AML-193 (cell line): ENCODE results near the gene GPR3.
"Not testable (repeated sequence)": the region's sequence is repeated elsewhere in the genome, so short reads cannot be mapped to it uniquely, and the experiment has no call there.

Experiments used
- DNase-seq, 2 experiments: peaks; one replicate each; lab custom pipeline; 2025; lab: John Stamatoyannopoulos, UW

GPR3 gene

DNA sequence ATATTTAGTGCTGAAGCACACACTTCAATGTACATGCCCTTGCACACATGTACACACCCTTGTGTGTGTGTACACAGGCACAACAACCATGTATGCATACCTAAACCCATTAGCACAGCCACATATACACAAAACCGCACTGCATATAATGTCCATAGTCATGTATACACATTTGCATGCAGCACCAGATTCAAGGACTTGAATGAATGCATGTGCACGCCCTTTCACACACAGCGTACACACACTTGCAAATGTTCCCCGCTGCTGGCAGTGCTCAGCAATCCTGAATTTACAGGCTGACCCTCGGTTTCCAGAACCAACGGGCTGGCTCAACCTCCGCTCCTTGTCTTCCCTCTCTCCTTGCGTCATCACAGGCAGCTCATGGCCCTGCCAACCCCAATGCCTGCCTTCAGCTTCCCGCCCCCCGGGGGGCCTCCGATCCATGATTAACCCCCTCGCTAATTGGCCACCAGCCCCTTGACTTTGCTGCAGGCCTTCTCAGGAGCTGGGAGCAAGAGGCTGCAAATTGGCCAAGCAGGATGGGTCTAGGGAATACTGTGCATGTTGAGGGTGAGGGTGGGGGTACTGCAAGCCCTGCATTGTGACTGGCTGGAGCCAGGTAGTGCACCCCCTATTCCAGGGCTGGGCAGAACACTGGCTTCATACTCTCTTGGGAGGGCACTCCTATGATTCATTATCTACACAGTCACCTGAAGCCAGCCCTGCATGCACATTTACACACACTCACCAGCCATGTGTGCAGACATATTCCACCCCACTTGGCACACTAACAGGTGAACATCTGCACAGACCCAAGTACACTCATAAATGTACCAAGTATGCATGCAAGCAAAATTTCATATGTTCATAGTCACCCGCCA lies 7.9 kb downstream of the GPR3 start:
- DNase-seq = no peak

DNA sequence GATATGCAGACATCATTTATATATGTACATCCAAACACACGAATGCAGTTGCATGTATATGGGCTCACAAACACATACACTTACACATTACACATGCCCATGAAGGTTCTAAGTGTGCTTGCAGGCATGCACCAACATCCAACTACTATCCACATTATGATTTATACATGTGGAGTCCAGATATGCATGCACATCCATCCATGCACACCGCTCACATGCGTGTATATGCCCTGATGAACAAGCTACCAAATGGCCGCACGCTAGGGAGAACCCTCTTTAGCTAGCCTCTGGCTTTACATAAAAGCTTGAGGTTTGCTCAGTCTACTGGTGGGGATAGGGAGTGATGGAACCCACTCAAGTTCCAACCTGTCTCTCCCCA lies 8.5 kb downstream of the GPR3 start:
- DNase-seq = no peak

DNA sequence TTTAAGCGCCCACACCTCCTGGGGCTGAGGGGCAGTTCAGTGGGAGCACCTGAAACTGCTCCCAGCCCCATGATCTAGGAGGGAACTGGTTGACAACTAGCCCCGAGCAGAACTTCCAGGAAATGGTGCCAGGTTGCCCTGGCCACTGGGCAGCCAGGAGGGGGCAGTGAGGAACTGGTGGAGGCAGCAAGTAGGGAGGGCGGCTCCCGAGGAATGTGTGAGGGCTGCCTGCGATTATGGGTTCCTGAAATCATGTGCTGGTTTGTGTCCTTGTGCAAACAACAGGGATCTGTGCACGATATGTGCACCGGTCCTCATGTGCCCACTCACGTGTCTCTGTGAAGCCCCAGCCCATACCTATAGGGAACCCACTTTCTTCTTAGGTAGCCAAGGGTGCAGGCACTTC lies 9.9 kb downstream of the GPR3 start:
- DNase-seq = no peak

DNA sequence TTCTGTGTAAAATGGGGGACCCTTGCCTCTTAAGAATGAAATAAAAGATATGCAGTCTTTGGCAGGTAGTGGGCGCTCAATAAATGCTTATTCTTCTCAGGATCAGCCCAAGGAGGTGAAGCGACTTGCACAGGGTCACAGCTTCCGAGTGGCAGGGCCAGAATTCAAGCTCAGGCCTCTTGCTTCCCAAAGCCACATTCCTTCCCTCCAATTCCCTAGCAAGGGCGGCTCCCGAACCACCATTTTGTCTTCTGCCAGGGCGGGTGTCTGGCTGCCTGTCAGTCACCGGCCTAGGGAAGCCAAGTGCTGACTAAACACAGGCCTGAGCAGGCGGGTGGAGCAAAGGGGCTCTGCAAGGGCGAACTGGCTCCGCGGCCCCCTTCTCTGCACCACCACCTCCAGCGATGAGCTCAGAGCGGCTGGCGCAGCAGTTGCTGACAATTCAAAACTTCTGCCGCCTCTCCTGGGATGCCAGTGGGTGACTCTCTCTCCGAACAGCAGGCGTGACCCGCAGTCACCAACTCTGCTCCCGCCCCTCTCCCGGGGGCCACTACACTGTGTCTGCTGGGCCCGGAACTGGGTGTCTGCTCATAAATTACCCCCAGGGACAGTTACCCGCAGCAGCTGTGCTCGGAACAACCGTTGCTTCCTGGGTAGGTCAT lies 10.8 kb downstream of the GPR3 start:
- DNase-seq = peak in 1 of 2 experiments; percentile 14

DNA sequence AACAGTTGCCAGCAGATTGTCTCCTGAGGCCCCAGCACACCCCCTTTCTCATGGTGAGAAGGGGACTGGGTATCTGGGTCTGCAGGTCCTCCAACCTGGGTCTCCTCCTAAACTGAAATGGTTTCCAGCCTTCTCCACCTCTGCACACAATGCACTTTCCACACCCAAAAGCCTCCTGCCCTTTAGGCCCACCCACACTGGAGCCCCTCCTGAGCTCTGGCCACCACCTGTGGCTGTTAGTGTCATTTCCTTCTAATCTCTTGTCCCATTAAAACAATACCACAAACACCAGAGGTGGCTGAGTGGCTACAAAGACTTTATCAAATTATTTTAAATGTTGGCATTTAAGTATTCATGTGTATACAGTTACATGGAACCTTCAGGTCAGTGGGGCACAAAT lies 11.5 kb downstream of the GPR3 start:
- DNase-seq = no peak

DNA sequence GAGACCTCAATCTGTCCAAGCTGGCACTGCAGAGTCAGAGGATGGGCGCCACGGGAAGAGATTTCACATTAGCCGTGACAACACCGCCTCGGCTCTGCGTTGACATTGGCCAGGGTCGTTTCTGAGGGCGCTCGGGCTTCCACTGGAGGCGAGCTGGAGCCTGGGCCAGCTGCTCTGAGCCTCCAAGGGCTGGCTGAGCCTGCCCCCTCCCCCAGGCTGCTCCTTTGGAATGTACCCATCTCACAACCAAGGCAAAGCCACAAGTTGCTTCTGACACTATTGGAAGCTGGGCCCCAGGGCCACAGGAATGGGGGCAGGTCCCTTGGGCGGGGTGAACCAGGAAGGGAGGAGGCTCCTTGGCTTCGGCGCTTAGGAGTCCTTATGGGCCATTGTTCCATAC lies 12.7 kb downstream of the GPR3 start:
- DNase-seq = no peak

DNA sequence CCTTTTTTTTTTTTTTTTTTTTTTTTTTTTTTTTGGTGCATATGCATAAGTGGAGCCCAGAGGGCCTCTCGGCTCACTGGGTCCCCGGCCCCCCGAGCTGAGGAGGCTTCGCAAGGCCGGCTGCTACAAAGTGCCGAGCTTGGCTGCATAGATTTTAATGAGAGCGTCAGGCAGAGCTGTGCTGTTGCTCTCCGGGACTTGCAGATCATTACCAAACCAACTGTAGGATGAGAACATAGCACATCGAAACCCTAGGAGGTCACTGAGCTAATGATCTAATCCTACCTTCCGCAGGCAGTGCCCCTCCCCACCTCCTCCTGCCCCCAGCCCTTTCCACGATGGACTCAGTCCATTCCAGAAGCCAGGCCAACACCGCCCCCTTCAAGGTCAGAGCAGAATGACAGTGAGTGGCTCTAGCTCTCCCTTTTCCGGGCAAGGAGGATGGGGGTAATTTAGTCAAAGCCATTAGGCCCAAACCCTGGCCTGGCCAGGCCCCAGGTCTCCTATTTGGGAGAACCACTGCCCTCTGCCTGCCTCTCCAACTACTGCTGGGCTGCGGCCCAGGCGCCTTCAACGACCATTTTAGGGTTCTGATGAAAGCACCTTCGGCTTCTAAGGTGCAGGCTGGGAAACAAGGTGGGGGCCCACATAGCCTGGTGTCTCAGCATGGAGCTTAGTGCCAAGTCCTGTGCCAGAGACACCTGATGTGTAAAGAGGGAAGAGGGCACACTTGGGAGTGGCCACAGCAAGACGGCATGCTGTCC lies 13.4 kb downstream of the GPR3 start:
- not testable (repeated sequence) for DNase-seq

DNA sequence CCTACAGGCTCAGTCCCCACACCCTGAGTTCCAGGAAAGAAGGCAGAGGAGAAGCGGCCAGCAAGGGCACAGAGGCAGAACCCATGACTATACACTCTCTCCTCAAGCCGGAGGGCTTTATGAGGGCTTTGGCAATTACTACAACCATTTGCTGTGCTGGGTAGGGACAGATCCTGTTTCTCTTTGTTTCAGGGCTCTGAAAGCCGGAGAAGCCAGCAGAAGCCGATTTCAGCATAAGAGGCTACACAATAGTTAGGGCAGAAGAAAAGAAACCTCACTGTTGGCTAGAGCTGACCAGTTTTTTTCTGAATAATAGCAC lies 13.9 kb downstream of the GPR3 start:
- DNase-seq = no peak

DNA sequence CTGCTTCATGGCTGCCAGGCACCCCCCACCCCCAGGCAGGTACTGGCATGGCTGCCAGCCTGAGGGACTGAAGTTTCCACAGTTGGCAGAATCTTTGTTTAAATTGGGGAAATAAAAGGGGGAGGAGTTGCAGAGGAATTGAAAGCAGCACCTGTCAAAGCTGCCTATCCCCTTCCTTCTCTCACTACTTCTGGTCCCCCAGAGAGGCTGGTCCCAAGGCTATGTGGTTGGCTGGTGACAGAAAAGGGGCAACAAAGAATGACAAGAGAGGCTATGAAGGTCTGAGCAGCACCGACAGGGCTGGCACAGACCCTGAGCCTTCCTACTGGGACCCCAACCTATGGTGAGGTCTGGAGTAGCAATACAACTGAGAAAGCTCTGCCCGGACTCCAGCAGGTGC lies 14.4 kb downstream of the GPR3 start:
- not testable (repeated sequence) for DNase-seq

DNA sequence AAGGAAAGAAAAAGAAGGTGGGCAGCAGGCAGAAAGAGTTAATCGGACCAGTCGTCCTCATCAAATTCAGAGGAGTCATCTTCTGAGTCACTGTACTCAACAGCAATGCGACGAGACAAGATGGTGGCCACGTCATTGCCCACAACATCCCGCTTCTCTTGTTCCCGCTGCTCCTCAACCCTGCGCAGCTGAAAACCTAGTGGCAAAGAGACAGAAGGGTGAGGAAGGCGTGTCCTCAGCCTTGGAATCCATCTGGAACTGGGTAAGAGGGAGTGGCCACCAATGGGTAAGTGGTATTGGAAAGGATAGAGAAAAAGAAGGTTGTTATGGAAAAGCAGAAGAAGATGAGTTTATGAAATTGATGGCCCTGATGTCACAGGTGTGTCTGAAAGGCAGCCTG lies 15.7 kb downstream of the GPR3 start:
- DNase-seq = no peak

DNA sequence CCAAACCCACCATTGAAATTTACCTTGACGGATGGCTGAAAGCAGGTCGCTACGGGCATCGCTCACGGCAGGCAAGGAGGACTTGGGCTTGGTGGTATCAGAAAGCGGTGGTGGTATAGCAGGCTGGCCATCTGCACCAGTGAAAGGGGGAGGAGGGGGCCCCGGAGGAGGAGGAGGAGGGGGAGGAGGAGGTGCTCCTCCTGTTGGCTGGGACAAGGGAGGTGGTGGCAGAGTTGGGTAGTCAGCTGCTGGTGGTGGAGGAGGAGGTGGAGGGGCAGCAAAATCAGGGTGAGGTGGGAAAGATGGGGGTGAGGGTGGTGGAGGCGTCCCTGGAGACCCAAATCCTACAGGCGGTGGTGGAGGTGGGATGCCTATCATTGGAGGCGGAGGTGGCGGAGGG lies 17.2 kb downstream of the GPR3 start:
- DNase-seq = no peak

DNA sequence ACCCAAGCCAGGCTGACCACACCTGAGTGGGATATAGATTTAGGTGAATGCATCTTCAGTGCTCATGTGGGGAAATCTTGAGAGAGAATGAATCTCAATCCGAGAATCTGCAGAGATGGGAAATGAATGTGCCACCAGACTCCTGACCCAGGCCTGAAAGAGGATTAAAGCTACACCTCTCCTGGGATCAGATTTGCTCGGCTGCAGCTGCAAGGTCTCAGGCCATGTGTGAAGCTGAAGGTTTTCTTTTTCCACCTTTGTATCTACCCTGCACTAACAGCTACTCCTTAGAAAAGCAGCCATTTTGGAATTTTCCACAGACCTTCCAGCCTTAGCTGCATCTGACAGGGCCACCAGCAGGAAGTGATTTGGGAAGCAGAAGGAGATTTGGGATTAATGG lies 18.3 kb downstream of the GPR3 start:
- DNase-seq = no peak

DNA sequence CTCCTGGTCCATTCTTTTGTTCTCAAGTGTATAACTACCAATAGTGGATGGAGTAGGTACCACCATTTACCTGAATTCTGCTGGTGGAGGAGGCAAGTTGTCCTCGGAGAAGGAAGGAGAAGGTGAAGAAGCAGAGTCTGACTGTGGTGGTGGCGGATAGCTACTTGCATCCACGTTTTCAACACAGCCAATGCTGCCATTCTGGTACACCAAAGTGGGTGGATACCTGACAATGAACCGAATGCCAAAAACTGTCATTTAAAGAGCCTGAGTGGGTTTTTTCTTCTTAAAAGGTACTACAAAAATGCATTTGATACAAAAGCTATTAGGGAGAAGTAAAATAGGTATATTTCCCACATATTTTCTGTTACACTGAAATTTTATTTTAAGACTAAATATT lies 20.1 kb downstream of the GPR3 start:
- DNase-seq = no peak

DNA sequence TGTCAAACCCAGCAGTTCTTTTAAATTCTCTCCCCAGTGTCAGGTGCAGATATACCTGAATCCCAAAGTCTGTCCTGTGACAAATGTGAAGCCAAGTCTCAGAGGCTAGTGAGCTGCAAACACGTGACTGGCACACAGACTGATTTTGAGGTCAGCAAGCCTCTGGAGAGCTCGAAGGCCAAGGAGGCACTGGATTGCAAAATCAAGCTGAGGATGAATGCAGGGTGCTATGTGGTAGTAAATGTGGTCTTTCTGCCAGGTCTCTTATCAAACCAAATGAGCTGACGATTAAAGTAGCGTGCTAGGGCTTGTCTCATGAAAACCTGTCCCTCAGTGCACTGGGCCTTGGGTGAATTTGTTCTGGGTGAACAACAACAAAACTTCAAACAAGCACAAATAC lies 20.6 kb downstream of the GPR3 start:
- DNase-seq = no peak

DNA sequence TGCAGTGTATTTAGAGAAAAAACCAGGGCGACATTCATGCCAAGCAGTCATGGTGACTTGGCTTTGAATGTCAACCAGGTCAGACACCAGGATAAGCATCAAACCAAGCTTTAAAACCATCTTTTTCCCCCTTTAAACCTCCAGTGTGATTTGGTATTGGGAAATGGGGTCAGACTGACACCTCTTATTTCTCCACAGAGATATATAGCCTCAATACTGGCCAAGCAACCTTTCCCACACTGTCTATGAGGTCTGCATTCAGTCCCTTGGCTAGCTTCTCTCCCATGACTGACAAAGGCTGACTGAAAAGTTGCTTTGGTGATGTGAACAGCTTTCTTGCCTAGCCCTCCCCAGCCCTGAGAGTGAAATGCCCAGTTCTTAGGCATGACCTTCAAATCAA lies 21.7 kb downstream of the GPR3 start:
- no peak for DNase-seq

DNA sequence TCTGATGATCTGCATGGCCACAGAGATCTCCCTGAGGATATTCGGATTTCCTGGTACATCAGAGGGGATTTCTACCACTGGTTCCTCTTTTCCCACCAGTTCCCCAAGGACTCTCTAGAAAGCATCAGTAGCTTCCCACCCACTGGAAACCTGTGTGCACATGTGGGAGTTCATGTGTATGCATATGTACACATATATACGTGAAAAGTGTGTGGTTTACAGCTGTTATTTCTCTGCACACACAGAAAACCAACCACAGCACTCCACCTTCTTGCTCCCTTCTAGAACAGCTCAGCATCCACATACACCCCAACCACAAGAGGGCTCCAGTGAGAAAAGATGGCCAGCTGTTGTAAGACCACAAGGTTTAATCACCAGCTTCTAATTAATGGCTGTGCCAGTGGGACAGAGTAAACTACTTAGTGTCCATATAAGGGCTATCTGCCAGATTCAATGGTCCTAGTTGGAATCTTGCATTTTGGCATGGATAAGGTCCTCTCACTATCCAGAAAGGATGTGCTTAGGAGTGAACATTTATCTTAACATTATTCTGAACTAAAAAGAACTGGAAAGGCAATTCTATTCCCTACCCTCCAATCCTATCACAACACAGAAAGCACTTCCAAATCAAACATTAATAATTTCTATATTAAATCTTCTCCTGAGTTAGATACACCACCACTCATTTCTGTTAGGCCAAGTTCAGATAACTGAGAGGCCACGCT lies 24.1 kb downstream of the GPR3 start:
- peak; percentile 70 to 78 for DNase-seq

DNA sequence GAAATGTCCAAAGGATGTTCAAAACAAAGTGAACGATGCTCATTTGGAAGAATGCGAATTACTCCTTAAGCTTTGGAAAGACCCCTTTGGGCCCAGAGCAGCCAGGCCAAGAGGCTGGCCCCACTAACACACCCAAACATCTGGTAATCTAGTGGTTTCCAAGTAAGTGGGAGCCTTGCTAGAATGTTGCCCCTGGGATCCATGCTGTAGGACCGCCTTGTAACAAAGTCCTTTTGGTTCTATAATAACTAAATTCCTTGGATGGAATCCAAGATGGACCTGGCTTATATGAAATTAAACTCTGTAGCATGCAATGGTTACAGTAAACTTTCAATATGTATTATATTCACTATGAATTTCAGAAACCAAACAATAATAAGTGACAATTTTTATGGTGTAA lies 25.3 kb downstream of the GPR3 start:
- DNase-seq = no peak

DNA sequence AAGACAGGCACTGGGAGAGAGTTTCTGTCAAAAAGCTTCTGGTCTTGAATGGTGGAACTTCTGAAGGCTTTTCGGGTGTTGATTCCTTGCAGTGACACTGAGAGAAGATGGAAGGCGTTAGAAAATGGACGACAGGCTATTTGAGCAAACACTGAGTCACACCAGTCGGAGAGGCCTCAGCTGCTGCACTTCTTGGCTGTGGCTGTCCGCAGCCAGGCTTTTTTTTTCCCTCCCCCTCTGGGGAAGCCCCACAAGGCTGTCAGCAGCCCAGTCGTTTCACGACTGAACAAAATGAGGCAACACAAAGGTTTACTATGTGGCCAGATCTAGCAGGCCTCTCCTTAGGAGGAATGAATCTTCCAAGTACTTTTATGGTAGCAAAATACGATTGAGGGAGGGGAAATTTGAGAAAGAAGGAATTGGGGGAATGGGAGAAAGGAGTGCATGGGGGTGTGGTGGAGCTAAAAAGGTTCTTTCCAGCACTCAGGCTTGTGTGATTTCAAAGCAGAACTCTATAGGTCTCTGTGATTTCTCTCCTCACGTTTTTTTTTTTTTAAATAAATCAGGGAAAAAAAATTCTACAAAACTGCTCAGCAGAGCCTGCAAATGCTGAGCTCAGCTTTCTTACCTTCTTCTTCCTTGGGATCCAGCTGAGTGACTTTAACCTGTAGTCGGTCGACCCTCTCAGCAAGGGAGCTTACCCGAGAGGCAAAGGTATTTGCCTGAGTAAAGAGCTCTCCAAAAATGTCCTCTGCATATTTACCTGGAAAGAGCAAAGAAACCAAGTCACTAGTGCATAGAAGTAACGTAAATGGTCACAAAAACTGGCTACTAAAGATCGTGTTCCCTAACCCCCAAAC lies 26.1 kb downstream of the GPR3 start:
- DNase-seq = no peak

DNA sequence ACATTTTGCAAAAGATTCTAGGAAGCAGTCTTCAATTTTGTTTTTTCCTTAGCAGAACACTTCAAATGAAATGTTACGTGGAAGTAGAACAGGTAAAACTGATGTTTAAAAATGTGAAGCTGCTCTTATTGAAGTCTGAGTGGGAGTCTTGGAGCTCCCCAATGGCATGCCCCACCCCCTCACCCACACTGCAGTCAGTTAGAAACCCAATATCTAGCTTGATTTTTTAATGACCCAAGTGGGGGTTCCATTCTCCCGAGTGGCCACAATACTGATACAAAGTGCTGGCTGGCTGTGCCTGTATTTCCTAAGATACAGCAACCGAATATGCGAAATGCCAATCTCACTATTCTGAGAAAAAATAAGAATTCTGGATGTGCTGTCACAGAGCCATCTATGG lies 31.3 kb downstream of the GPR3 start:
- DNase-seq = no peak

DNA sequence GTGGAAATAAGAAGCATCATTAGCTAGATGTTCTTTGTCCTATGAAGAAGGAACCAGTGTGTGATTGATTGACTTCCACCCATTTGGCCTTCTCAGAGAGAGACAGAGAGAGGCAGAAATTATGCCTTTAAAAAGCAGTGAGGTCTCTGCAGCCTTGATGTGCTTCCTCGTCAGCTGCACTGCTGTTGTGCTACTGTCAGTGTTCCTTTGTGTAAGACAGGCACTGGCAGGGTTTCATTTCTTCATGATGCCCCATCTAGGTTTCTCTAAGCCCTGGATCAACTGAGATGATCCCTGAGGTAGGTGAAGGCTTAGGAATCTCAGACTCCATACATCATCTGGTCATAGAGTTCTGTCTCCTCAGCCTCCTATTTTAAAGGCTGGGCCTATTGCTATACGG lies 34.9 kb downstream of the GPR3 start:
- no peak for DNase-seq

DNA sequence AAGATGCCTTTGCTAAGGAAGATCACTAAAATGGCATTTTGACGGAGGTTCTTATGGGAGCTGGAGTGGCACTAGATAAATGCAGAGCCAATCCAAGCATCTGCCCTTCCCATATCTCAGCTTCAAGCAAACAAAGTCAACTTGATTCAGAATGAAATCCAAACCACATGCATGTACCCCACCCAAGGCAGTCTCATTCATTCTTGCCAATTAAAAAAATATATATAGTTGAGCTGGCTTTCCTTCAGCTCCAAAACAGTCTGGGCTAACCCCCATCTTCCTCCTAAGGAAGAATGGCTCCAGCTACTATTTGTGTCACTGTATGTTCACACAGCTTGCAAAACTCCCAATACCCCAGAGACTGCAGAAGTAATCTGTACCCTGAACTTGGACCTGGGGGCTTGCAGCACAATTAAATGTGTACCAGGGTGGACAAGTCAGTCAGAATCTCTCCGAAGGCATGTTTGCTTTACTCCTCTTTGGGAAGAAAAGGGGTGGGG lies 35.4 kb downstream of the GPR3 start:
- DNase-seq = no peak
